IPS DF 6.9 (cell line): ENCODE results near the gene KRT33A.
"Not testable (repeated sequence)": the region's sequence is repeated elsewhere in the genome, so short reads cannot be mapped to it uniquely, and the experiment has no call there.

ENCODE experiments used
- DNase-seq: peaks from one replicate; pipeline ENCODE4 v3.0.0-alpha.2; 2013; ENCODE audit warnings: low read depth, low spot score
- H3K27ac ChIP-seq: one replicate; pipeline ENCODE4 v1.5.1; 2013; ENCODE audit warnings: low read length, control low read depth
- H3K27me3 ChIP-seq: 2 replicates; pipeline ENCODE4 v1.6.1; 2013; ENCODE audit warnings: mild to moderate bottlenecking, low read length; ENCODE audit not compliant: control insufficient read depth, insufficient read depth
- H3K36me3 ChIP-seq: 2 replicates; pipeline ENCODE4 v1.6.1; 2013; ENCODE audit warnings: low read length; ENCODE audit not compliant: control insufficient read depth, insufficient read depth
- H3K4me1 ChIP-seq: 2 replicates; pipeline ENCODE4 v1.6.1; 2013; ENCODE audit warnings: low read length; ENCODE audit not compliant: control insufficient read depth, insufficient read depth
- H3K4me3 ChIP-seq: 2 replicates; pipeline ENCODE4 v1.5.1; 2013; ENCODE audit warnings: mild to moderate bottlenecking, low read length
- H3K9me3 ChIP-seq: 2 replicates; pipeline ENCODE4 v1.6.1; 2013; ENCODE audit warnings: low read length, inconsistent platforms; ENCODE audit not compliant: control insufficient read depth, insufficient read depth
- WGBS: extraction: QIAGEN DNeasy Blood & Tissue Kit; methylation state at CpG from one replicate; pipeline ENCODE4 v1.1.7; 2013; ENCODE audit warnings: mixed read lengths, missing lambda C conversion rate; ENCODE audit not compliant: insufficient read length, insufficient coverage; 5-methylcytosine and 5-hydroxymethylcytosine counted together

KRT33A gene

GRCh38 chr17:41350381-41350878, at the start of gene KRT33A:
TSS of gene KRT33A (minus strand) at chr17:41350828. CDS start at chr17:41350767, 61 bp downstream.
- DNase-seq, H3K4me1 ChIP-seq, H3K27me3 ChIP-seq, H3K4me3 ChIP-seq, H3K36me3 ChIP-seq, H3K27ac ChIP-seq, H3K9me3 ChIP-seq: not testable (repeated sequence)
- WGBS = no CpG with 5 or more reads among the region's 16 CpGs

GRCh38 chr17:41396996-41397660, 46.5 kb upstream of the KRT33A start, which contains the start of gene KRT31:
TSS of gene KRT31 (minus strand) at chr17:41397608. CDS start at chr17:41397539, 69 bp downstream.
- no peak within 1 kb of the TSS for H3K27ac ChIP-seq
- no CpG with 5 or more reads among the region's 16 CpGs for WGBS
- no peak for DNase-seq
- H3K9me3 ChIP-seq = no peaks in the 10 kb centered on the region
- no peak within 1 kb of the TSS for H3K4me3 ChIP-seq
- no peaks in the 10 kb centered on the region for H3K27me3 ChIP-seq
- no peaks in the 10 kb centered on the region for H3K36me3 ChIP-seq
- no peaks in the 10 kb centered on the region for H3K4me1 ChIP-seq

DNA sequence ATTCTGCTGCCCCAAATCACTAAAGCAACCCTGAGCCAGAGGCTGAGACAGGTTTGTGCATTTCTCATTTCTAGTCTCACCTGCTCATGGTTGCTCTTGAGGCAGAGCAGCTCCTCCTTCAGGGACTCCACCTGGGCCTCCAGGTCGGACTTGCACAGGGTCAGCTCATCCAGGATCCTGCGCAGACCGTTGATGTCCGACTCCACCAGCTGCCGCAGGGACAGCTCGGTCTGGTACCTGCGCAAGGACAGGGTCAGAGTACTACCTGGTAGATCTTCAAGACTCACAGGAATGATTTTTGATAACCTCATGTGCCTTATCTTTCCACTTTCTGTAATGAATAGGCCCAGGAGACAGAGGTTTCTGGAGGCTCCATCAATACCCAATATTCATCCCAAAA, 45.7 kb upstream of the KRT33A start:
- Histone ChIP-seq H3K4me1 (no peaks in the 10 kb centered on the region), H3K27ac (no peak overlapping the region), H3K4me3 (no peak overlapping the region), H3K9me3 (no peaks in the 10 kb centered on the region), H3K27me3 (no peaks in the 10 kb centered on the region), H3K36me3 (no peaks in the 10 kb centered on the region)
- DNase-seq = no peak
- no CpG with 5 or more reads among the region's 7 CpGs for WGBS

DNA sequence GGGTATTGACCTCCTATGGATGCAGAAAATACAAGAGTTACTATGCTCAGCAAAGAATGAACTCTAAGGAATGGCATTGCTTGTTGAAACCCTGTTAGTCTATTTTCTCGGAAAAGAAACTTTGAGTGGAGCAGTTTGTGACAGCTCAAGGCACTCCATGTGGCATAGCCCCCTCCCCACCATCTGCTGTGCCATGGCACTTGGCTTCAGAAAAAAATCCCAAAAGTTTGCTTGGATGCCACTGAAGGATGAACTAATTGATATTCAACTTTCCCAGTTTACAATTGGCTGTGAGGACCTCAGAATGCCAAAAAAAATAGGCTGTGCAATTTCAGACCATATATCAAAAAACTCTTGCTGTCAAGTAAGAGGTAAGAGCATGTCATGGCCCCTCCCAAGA, 45.0 kb upstream of the KRT33A start:
- DNase-seq = no peak
- no peaks in the 10 kb centered on the region for H3K9me3 ChIP-seq
- no peaks in the 10 kb centered on the region for H3K27me3 ChIP-seq
- H3K4me3 ChIP-seq = no peak overlapping the region
- no peaks in the 10 kb centered on the region for H3K36me3 ChIP-seq
- no CpG with 5 or more reads among the region's 1 CpG for WGBS
- H3K27ac ChIP-seq = no peak overlapping the region
- no peaks in the 10 kb centered on the region for H3K4me1 ChIP-seq

GRCh38 chr17:41395044-41395443, 44.4 kb upstream of the KRT33A start:
- not testable (repeated sequence) for H3K4me3 ChIP-seq, DNase-seq, H3K9me3 ChIP-seq, H3K27me3 ChIP-seq, H3K36me3 ChIP-seq, H3K27ac ChIP-seq, H3K4me1 ChIP-seq
- no CpG with 5 or more reads among the region's 12 CpGs for WGBS

GRCh38 chr17:41394254-41394996, 43.8 kb upstream of the KRT33A start:
- Histone ChIP-seq H3K9me3 (no peaks in the 10 kb centered on the region), H3K4me1 (no peaks in the 10 kb centered on the region), H3K27ac (no peak overlapping the region), H3K4me3 (no peak overlapping the region), H3K36me3 (no peaks in the 10 kb centered on the region), H3K27me3 (no peaks in the 10 kb centered on the region)
- no CpG with 5 or more reads among the region's 10 CpGs for WGBS
- DNase-seq = no peak

GRCh38 chr17:41393826-41394225, 43.2 kb upstream of the KRT33A start:
- Histone ChIP-seq H3K27ac (no peak overlapping the region), H3K27me3 (no peaks in the 10 kb centered on the region), H3K36me3 (no peaks in the 10 kb centered on the region), H3K4me3 (no peak overlapping the region), H3K4me1 (no peaks in the 10 kb centered on the region), H3K9me3 (no peaks in the 10 kb centered on the region)
- no CpG with 5 or more reads among the region's 10 CpGs for WGBS
- DNase-seq = no peak

GRCh38 chr17:41393294-41393693, 42.7 kb upstream of the KRT33A start:
- no peaks in the 10 kb centered on the region for H3K4me1 ChIP-seq
- no CpG with 5 or more reads among the region's 5 CpGs for WGBS
- H3K9me3 ChIP-seq = no peaks in the 10 kb centered on the region
- H3K27ac ChIP-seq = no peak overlapping the region
- no peak for DNase-seq
- no peaks in the 10 kb centered on the region for H3K36me3 ChIP-seq
- no peak overlapping the region for H3K4me3 ChIP-seq
- H3K27me3 ChIP-seq = no peaks in the 10 kb centered on the region

DNA sequence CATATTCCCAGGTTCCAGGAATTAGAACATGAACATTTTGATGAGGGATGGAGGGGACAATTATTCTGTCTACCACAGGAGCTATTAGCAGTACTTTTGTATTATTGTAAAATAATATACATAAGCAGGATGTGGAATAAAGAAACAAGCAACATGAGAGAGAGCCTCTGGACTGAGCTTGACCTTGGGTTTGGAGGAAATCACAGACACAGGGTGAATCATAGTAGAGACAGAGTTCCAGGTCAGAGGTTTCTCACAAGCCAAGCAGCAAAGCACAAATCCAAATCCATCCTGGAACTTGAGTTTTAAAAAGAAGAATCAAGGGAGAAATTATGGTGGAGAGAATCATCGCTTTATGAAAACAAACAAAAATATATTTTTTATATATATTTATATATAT, 41.6 kb upstream of the KRT33A start:
- DNase-seq = no peak
- no peaks in the 10 kb centered on the region for H3K27me3 ChIP-seq
- H3K4me3 ChIP-seq = no peak overlapping the region
- H3K9me3 ChIP-seq = no peaks in the 10 kb centered on the region
- no peaks in the 10 kb centered on the region for H3K4me1 ChIP-seq
- no peaks in the 10 kb centered on the region for H3K36me3 ChIP-seq
- WGBS = no CpG with 5 or more reads among the region's 1 CpG
- H3K27ac ChIP-seq = no peak overlapping the region

DNA sequence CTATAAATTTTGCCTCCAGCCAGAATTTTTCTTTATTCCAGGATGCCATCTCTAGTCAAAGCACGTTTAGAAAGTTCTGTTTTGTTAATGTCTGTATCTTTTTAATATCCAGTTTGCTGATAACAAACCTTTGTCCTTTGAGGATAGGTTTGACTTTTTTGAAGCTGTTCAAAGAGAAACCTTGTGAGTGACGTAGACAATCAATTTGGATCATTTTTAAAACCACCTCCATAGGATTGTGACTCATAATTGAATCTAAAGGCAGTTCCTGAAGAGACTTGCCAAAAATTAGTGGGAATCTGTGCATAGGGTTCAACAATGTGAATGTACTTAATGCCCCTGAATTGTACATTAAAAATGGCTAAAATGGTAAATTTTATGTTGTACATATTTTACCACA, 40.9 kb upstream of the KRT33A start:
- WGBS = no CpG with 5 or more reads among the region's 2 CpGs
- Histone ChIP-seq H3K4me3 (no peak overlapping the region), H3K27me3 (no peaks in the 10 kb centered on the region), H3K4me1 (no peaks in the 10 kb centered on the region), H3K9me3 (no peaks in the 10 kb centered on the region), H3K36me3 (no peaks in the 10 kb centered on the region), H3K27ac (no peak overlapping the region)
- no peak for DNase-seq
